GM10847 (cell line): ENCODE results near the gene SLC39A8.

Experiments used
- POLR2A ChIP-seq: IDR thresholded peaks from 2 replicates; pipeline ENCODE4 v1.6.1; 2011; ENCODE audit not compliant: insufficient read length; ENCODE audit errors: extremely low read depth

The SLC39A8 gene

GRCh38 chr4:102222838-102223409, 122.4 kb downstream of the SLC39A8 start:
- no peak for TF ChIP-seq POLR2A

DNA sequence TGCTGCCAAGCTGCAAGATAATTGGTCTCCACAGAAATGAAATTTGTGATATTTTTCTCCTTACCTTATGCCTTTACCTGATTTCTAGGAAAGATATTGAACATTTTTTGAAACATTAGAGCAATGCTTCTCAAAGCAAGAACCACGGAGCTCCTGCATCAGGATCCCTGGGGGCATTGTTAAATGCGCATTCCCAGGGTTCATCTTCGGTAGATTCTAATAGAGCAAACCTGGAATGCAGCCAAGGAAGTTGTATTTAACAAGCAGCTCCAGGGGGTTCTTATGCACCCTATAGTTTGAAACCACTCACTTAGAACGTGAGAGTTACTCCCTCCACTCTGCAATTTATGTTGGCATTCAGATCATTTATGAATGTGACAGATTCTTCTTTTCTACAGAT, 126.2 kb downstream of the SLC39A8 start:
- TF ChIP-seq POLR2A: no peak

- no peak for TF ChIP-seq POLR2A
Observed at GRCh38 chr4:102218656-102219055, 126.6 kb downstream of the SLC39A8 start.

- no peak for TF ChIP-seq POLR2A
Observed at GRCh38 chr4:102217775-102218355, 127.4 kb downstream of the SLC39A8 start.

DNA sequence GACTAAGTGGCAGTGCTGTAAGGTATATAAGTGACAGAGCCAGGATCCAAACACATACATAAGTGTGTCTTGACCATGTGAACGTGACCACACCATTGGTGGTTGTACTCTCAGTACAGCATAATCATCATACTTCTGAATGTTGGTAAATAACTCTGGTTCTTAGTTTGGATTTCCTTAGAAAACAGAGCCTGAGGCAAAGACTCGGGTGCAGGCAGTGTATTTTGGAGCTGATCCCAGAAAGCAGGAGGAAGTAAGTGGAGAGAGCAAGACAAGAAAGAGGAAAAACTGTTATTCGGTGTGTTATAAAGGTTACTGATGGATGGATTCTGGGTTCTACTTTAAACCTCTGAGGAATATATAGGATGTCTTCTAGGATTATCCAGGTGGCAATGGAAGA, 127.9 kb downstream of the SLC39A8 start:
- TF ChIP-seq POLR2A: no peak

GRCh38 chr4:102216666-102217065, 128.6 kb downstream of the SLC39A8 start:
- no peak for TF ChIP-seq POLR2A

- no peak for TF ChIP-seq POLR2A
Observed at GRCh38 chr4:102213031-102213430, 132.3 kb downstream of the SLC39A8 start.
